Measurements from ENCODE around the gene IL19. TPM values are rescaled to one million over a fixed set of nuclear protein-coding genes. Genes with fewer than 3 reads are reported as not detected.
"Not testable (repeated sequence)": the region's sequence is repeated elsewhere in the genome, so short reads cannot be mapped to it uniquely, and the experiment has no call there.

The IL19 gene
- total and polyA plus RNA-seq, 4 donors, result not detected

DNA sequence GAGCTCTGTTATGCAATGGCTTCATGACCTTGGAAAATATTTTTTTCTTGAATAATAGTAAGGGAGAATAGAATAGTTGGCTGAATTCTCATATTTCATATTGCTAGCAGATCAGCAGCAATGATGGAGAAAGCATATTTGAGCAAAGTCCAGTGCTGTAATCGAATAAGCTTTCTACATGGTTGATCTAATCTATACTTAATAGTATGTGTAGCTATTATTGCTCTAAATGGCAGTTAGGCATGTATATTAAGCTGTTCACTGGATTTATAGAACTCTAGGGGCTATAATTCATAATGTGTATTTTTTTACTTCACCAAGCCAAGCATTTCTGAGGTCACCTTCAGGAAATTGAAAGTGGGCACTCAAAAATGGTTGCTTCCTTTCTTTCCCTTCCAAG lies 10.0 kb upstream of the IL19 start (continued):
- TF ChIP-seq, protein P1, sequence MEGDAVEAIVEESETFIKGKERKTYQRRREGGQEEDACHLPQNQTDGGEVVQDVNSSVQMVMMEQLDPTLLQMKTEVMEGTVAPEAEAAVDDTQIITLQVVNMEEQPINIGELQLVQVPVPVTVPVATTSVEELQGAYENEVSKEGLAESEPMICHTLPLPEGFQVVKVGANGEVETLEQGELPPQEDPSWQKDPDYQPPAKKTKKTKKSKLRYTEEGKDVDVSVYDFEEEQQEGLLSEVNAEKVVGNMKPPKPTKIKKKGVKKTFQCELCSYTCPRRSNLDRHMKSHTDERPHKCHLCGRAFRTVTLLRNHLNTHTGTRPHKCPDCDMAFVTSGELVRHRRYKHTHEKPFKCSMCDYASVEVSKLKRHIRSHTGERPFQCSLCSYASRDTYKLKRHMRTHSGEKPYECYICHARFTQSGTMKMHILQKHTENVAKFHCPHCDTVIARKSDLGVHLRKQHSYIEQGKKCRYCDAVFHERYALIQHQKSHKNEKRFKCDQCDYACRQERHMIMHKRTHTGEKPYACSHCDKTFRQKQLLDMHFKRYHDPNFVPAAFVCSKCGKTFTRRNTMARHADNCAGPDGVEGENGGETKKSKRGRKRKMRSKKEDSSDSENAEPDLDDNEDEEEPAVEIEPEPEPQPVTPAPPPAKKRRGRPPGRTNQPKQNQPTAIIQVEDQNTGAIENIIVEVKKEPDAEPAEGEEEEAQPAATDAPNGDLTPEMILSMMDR (IDR thresholded peaks at IDR 0.05; ENCODE audit: low read depth, low read length, missing input control), result no peak
- TF ChIP-seq JUND (IDR thresholded peaks at IDR 0.05), result no peak
- TF ChIP-seq FOXA2 (IDR thresholded peaks at IDR 0.05), result no peak
- TF ChIP-seq FOXA1 (IDR thresholded peaks at IDR 0.05), result no peak

DNA sequence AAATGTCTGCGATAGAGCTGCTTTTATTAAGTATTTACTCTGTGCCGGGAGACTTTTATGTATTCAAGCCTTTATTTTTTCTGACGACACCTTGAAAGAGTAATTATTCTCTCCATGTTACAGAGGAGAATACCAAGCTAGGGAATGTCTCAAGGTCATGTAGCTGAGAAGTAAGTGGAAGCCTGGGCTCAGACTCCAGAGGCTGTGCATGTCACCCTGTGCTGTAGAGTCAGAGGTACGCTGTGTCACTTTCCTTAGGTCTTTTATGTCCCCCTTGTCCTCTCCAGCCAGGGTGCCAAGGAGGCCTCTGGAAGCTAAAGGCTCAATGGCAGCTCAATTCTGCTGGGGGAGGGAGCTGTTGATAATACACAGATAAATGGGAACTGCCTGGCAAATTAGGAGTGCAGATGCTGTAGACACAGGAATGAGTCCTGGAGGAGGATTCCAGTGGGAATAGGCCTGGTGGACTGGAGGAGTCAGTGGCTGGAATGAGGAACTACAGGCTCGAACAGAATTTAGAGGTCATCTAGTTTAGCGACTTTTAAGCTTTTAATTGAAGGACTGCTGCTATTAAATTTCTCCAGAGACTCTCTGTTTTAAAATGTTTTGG lies 9.3 kb upstream of the IL19 start:
- H3K36me3 ChIP-seq (ENCODE audit: control insufficient read depth in 4 of 4, insufficient read depth in 3 of 4, low read depth in 1 of 4, low read length in 3 of 4), result no peaks in the 10 kb centered on the region
- no peak for DNase-seq (ENCODE audit: low spot score)
- H3K9me3 ChIP-seq (ENCODE audit: control insufficient read depth in 4 of 4, low read length in 3 of 4), result peaks cover 0 to 2% (median 0%) of the 10 kb centered on the region in 4 donors
- peaks cover 0 to 2% (median 0%) of the 10 kb centered on the region in 4 donors for H3K27me3 ChIP-seq (ENCODE audit: control insufficient read depth in 4 of 4, insufficient read depth in 4 of 4, low read length in 3 of 4)
- H3K27ac ChIP-seq (ENCODE audit: low read depth in 1 of 2, low read length in 2 of 2), result no peak overlapping the region
- H3K9ac ChIP-seq (ENCODE audit: low read depth in 1 of 2, low read length in 2 of 2), result no peak overlapping the region
- no peak overlapping the region for H3K4me3 ChIP-seq (ENCODE audit: low read depth in 1 of 3, low read length in 3 of 3)
- peaks cover 0 to 1% (median 0%) of the 10 kb centered on the region in 4 donors for H3K4me1 ChIP-seq (ENCODE audit: control insufficient read depth in 4 of 4, insufficient read depth in 4 of 4, low read length in 3 of 4)
- TF ChIP-seq, protein P2, sequence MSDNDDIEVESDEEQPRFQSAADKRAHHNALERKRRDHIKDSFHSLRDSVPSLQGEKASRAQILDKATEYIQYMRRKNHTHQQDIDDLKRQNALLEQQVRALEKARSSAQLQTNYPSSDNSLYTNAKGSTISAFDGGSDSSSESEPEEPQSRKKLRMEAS (IDR thresholded peaks at IDR 0.05), result no peak
- TF ChIP-seq HNF4G (IDR thresholded peaks at IDR 0.05) (no peak), RXRA (IDR thresholded peaks at IDR 0.05) (no peak), EGR1 (IDR thresholded peaks at IDR 0.05; ENCODE audit: low read depth in 2 of 2) (no peak)
- TF ChIP-seq, protein P1 (IDR thresholded peaks at IDR 0.05; ENCODE audit: low read depth, low read length, missing input control), result no peak
- WGBS, result 82% methylated on average over 6 of the region's 6 CpGs

GRCh38 chr1:206762741-206763364 lies 7.7 kb upstream of the IL19 start:
- WGBS, result 89% methylated on average over 12 of the region's 12 CpGs

DNA sequence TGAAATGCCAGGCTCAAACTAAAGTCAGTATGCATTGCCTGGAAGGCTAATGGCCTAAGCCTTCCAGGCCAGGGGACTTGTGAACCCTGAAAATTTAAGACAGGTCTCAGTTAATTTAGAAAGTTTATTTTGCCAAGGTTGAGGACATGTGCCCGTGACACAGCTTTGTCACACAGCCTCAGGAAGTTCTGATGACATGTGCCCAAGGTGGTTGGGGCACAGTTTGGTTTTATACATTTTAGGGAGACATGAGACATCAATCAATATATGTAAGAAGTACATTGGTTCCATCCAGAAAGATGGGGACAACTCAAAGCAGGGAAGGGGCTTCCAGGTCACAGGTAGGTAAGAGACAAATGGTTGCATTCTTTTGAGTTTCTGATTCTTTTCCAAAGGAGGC lies 4.8 kb upstream of the IL19 start:
- H3K36me3 ChIP-seq (ENCODE audit: control insufficient read depth in 4 of 4, insufficient read depth in 3 of 4, low read depth in 1 of 4, low read length in 3 of 4); H3K9me3 ChIP-seq (ENCODE audit: control insufficient read depth in 4 of 4, low read length in 3 of 4); H3K9ac ChIP-seq (ENCODE audit: low read depth in 1 of 2, low read length in 2 of 2); H3K4me3 ChIP-seq (ENCODE audit: low read depth in 1 of 3, low read length in 3 of 3); DNase-seq (ENCODE audit: low spot score); H3K4me1 ChIP-seq (ENCODE audit: control insufficient read depth in 4 of 4, insufficient read depth in 4 of 4, low read length in 3 of 4); H3K27me3 ChIP-seq (ENCODE audit: control insufficient read depth in 4 of 4, insufficient read depth in 4 of 4, low read length in 3 of 4); H3K27ac ChIP-seq (ENCODE audit: low read depth in 1 of 2, low read length in 2 of 2): not testable (repeated sequence)
- WGBS, result 98% methylated on average over 1 of the region's 1 CpG

More at GRCh38 chr1:206762741-206763364, 7.7 kb upstream of the IL19 start:
- not testable (repeated sequence) for H3K9me3 ChIP-seq (ENCODE audit: control insufficient read depth in 4 of 4, low read length in 3 of 4); DNase-seq (ENCODE audit: low spot score); H3K27me3 ChIP-seq (ENCODE audit: control insufficient read depth in 4 of 4, insufficient read depth in 4 of 4, low read length in 3 of 4); H3K4me1 ChIP-seq (ENCODE audit: control insufficient read depth in 4 of 4, insufficient read depth in 4 of 4, low read length in 3 of 4); H3K9ac ChIP-seq (ENCODE audit: low read depth in 1 of 2, low read length in 2 of 2); H3K27ac ChIP-seq (ENCODE audit: low read depth in 1 of 2, low read length in 2 of 2); H3K4me3 ChIP-seq (ENCODE audit: low read depth in 1 of 3, low read length in 3 of 3); H3K36me3 ChIP-seq (ENCODE audit: control insufficient read depth in 4 of 4, insufficient read depth in 3 of 4, low read depth in 1 of 4, low read length in 3 of 4)

Data from liver (tissue), 9 donors.